ENCODE results near the gene SORCS3. TPM values are rescaled to one million over a fixed set of nuclear protein-coding genes. Genes with fewer than 3 reads are reported as not detected.

The SORCS3 gene
- total and polyA plus RNA-seq, 2 of the 13 experiments (the other 11 are each of a cell fraction or from before 2014, with no cell fraction given), result 0.07 TPM; not detected in 1

DNA sequence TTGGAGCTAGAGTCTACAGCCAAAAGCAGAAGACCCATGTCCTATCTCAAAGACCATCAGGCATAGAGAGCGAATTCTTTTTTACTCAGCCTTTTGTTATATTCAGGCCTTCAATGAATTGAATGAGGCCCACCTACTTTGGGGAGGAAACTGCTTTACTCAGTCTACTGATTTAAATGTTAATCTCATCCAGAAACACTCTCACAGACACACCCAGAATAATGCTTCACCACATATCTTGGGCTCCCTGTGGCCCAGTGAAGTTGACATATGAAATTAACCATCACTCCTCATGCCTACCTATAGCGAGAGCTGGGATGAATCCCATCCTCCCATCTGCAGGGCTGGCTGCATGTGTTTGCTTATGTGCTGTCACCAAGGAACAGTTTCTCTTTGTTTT lies 26.0 kb upstream of the SORCS3 start:
- Histone ChIP-seq H3K79me2 (ENCODE audit: insufficient read depth, low read length) (no peaks in the 10 kb centered on the region), H4K20me1 (ENCODE audit: insufficient read depth, low read length) (no peaks in the 10 kb centered on the region), H3K4me2 (ENCODE audit: low read depth, low read length) (no peak overlapping the region), H3K4me3 (replicated peaks in 1 of 3; ENCODE audit: insufficient read depth in 1 of 3, low read depth in 2 of 3, low read length in 3 of 3) (no peak overlapping the region), H3K9me3 (ENCODE audit: low read length) (no peaks in the 10 kb centered on the region), H3K9ac (ENCODE audit: insufficient read depth, low read depth, low read length) (no peak overlapping the region), H3K27me3 (ENCODE audit: control insufficient read depth in 1 of 2, insufficient read depth in 2 of 2, low read length in 2 of 2) (peaks cover 0 to 5% of the 10 kb centered on the region in 2 experiments; a peak in 1 of 5 replicates), H3K4me1 (ENCODE audit: insufficient read depth, low read length) (no peaks in the 10 kb centered on the region), H3K27ac (ENCODE audit: extremely low read length, insufficient read depth, low read length) (no peak overlapping the region), H3K36me3 (replicated peaks in 1 of 2; ENCODE audit: control insufficient read depth in 1 of 2, insufficient read depth in 2 of 2, low read length in 2 of 2) (no peaks in the 10 kb centered on the region), H2AFZ (ENCODE audit: low read length) (no peak overlapping the region)
- ChIA-PET POLR2A (no interaction called here), CTCF (ENCODE audit: low intra/inter-chr PET ratio, low total read pairs) (interaction anchor here (0.6 kb wide), 1 partner anchor 325 kb away, joined by 3 read pairs; no protein-coding TSS in a partner anchor)
- ATAC-seq, result no peak
- TF ChIP-seq RAD21 (CRISPR knock-in tag; IDR thresholded peaks at IDR 0.05) (no peak), ZNF749 (CRISPR knock-in tag; IDR thresholded peaks at IDR 0.05; ENCODE audit: borderline replicate concordance) (no peak), ZNF556 (CRISPR knock-in tag; IDR thresholded peaks at IDR 0.05; ENCODE audit: borderline replicate concordance) (no peak), SMARCE1 (IDR thresholded peaks at IDR 0.05; ENCODE audit: borderline replicate concordance) (no peak), ZNF703 (CRISPR knock-in tag; IDR thresholded peaks at IDR 0.05; ENCODE audit: borderline replicate concordance) (no peak), SMAD9 (CRISPR knock-in tag; IDR thresholded peaks at IDR 0.05) (no peak), EHMT2 (IDR thresholded peaks at IDR 0.05; ENCODE audit: borderline replicate concordance, low read depth, low read length) (no peak), ZNF326 (CRISPR knock-in tag; IDR thresholded peaks at IDR 0.05; ENCODE audit: borderline replicate concordance) (no peak), FUBP1 (CRISPR knock-in tag; IDR thresholded peaks at IDR 0.05; ENCODE audit: borderline replicate concordance) (no peak), ZHX2 (IDR thresholded peaks at IDR 0.05; ENCODE audit: low read depth) (no peak), ZHX2 (CRISPR knock-in tag; IDR thresholded peaks at IDR 0.05; ENCODE audit: borderline replicate concordance) (no peak), ARID2 (CRISPR knock-in tag; IDR thresholded peaks at IDR 0.05; ENCODE audit: borderline replicate concordance) (no peak), BCL6 (CRISPR knock-in tag; IDR thresholded peaks at IDR 0.05) (no peak), HNF4A (CRISPR knock-in tag; IDR thresholded peaks at IDR 0.05) (no peak)
- no peak for DNase-seq (ENCODE audit: low spot score)
- no TSS peak for BruUV-seq (replicated peaks)
- intact Hi-C loops (cut with micrococcal nuclease; ENCODE audit: unreplicated experiment) (loop anchor here (2.0 kb wide), 1 partner anchor 34 kb away; no protein-coding TSS in a partner anchor), in situ Hi-C loops (cut with HindIII; ENCODE audit: extremely low pct_ligation_motif_present, low pct_unique_long_range_greater_than_20kb) (loop anchor here (5.0 to 10.0 kb wide), 2 partner anchors 33 to 210 kb away; no protein-coding TSS in a partner anchor)
- FAIRE-seq, result no peak
- WGBS (ENCODE audit: low lambda C conversion rate), result 4% methylated on average over 2 of the region's 2 CpGs

All from HepG2 (cell line).